HG03280 (cell line): ENCODE measurements around the gene PYGO1.
A peak's percentile ranks its signal among the peaks of the same experiment; 100 is the strongest.

Source experiments
- ATAC-seq: cut with Tn5 transposase; IDR thresholded peaks from one replicate; pipeline ENCODE4 v1.9.1; 2021; ENCODE audit warnings: mild to moderate bottlenecking, moderate library complexity; ENCODE audit not compliant: unreplicated experiment

The PYGO1 gene

GRCh38 chr15:55573224-55573623, 14.9 kb downstream of the PYGO1 start:
- no peak for ATAC-seq

DNA sequence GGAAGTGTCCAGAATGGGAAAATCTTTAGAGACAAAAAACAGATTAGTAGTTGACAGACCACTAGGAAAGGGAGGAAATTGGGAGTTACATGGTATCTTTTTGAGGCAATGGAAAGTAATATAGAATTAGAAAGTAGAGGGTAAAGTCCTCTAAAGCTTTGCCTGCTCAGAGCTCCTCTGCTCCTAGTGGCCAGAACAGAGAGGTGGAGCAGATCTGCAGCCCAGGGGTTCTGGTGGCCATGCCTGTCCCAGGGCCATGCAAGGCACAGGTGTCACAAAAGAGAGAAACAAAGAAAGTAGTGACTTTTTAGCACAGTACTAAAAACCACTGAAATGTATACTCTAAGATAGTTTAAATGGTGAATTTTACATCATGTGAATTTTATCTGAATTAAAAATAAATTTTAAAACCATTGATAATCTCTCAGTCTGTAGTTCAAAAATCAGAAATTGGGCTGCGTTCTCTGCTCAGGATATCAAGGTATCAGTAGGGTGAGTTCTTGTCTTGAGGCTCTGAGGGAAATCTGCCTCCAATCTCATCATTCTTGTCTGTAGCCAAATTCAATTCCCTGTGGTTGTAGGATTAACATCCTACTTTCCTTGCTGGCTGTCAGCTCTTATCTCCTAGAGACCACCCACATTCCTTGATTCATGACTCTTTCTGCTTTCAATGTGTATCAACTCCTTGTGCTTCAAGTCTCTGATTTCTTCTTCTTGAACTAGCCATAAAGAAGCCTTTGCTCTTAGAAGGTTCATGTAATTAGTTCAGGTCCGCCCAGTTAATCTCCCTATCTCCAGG, 23.6 kb downstream of the PYGO1 start:
- ATAC-seq = no peak

- no peak for ATAC-seq
Observed at GRCh38 chr15:55562601-55563000, 25.5 kb downstream of the PYGO1 start.

GRCh38 chr15:55555089-55555488, 33.1 kb downstream of the PYGO1 start:
- no peak for ATAC-seq

DNA sequence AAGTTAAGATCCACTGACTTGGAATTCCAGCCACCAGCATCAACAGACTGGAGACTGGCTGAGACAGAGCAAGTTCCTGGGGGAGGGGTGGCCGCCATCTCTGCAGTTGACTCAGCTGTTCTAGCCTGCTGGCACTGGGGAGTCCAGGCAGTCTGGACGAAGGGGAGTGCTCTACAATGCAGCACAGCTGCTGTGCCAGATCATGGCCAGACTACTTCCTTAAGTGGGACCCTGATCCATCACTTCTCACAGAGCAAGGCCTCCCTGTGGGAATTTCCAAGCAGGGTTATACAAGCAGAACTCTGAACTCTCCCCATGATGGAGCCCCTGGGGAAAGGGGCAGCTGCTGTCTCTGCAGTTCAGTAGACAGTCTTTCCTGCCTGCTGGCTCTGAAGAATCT, 35.2 kb downstream of the PYGO1 start:
- ATAC-seq = no peak

GRCh38 chr15:55552451-55552850, 35.7 kb downstream of the PYGO1 start:
- ATAC-seq = no peak

DNA sequence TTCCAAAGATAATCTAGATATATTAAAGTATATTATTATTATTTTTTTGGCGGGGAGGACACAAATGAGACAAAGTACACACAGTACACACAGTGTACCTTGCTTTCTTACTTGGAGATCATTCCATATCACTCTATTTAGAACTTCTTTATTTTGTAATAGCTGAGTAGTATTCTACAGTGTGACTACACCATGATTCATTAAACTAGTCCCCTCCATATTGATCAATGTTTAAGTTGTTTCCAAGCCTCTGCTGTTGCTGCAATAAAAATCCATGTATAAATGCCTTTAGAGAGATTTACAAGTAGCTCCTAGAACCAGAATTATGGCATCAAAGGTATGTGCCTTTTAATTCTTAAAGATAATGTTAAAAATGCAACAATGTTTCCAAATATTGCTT, 38.8 kb downstream of the PYGO1 start:
- no peak for ATAC-seq

DNA sequence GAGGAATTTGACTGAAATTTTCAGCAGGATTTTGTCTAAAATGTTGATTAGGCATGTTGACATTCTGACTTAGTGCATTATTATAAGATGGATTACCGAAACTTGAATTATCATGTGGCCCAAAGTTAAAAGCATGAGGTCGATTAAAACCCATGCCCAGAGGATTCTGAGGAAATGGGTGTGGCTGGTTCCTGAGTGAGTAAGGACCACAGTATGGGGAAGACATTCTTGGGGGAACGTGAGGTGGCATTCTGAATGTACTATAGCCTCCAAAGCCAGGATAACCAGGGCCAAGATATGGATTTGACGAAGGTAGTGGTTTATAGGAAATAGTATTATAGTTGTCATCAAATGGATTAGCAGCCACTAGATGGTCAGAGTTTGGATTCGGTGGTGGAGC, 41.4 kb downstream of the PYGO1 start:
- ATAC-seq = no peak

GRCh38 chr15:55535436-55535835, 52.7 kb downstream of the PYGO1 start:
- ATAC-seq = no peak

DNA sequence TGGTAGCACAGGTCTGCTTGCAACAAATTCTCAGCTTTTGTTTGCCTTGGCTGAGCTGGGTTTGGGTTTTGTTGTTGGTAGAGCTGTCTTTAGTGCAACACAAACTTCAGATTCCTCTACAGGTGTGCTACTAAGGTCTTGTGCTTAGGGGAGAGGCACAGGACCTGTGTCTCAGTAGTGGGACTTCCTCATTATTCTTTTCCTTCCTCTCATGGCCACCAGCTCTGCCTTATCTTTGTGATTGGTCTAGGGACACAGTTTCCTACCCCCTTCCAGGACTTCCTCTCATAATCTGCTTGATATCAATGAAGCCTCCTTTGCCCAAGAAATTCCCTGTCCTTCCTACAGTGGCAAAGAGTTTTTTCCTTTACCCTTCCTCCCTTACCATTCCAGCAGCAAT, 55.2 kb downstream of the PYGO1 start:
- ATAC-seq = no peak

GRCh38 chr15:55530861-55531313, 57.3 kb downstream of the PYGO1 start:
- ATAC-seq = no peak

GRCh38 chr15:55528812-55529211, 59.3 kb downstream of the PYGO1 start:
- ATAC-seq = no peak

- ATAC-seq = no peak
Observed at GRCh38 chr15:55527150-55527549, 61.0 kb downstream of the PYGO1 start.

DNA sequence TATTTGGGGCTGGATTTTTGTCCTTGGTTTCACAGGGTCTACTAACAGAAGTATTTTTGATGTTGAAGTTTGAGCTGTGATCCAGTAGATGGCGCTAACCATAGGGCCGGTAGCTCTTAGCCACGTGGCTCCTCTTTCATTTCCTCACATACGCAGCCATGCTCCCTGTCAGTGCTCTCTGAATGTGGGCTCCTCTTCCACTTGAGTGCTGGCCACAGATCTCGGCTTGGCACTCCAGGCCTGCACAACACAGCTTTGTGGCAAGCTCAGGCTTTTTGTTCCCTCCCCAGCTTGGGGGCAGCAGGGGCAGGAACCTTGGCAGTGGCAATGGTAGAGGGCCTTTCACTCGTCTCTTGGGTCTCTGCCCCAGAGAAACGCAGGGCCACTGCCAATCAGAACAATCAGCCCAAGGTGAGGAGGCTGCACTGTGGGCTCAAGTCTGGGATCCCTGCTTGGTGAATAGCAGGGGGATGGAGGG, 61.5 kb downstream of the PYGO1 start:
- peak; percentile 78 for ATAC-seq

DNA sequence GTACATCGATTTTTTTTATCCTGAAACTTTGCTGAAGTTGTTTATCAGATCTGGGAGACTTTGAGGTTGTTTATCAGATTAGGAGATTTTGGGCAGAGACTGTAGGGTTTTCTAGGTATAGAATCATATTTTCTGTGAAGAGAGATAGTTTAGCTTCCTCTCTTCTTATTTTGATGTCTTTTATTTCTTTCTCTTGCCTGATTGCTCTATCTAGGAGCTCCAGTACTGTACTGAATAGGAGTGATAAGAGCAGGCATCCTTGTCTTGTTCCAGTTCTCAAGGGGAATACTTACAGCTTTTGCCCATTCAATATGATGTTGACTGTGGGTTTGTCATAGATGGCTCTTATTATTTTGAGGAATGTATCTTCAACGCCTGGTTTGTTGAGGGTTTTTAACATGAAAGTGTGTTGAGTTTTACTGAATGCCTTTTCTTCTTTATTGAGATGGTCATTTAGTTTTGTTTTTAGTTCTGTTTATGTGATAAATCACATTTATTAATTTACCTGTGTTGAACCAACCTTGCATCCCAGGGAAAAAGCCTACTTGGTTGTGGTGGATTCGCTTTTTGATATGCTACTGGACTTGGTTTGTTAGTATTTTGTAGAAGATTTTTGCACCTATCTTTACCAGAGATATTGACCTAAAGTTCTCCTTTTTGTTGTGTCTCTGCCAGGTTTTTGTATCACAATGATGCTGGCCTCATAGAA, 65.2 kb downstream of the PYGO1 start:
- no peak for ATAC-seq

- no peak for ATAC-seq
Observed at GRCh38 chr15:55518641-55519040, 69.5 kb downstream of the PYGO1 start.

GRCh38 chr15:55518009-55518408, 70.1 kb downstream of the PYGO1 start:
- no peak for ATAC-seq

DNA sequence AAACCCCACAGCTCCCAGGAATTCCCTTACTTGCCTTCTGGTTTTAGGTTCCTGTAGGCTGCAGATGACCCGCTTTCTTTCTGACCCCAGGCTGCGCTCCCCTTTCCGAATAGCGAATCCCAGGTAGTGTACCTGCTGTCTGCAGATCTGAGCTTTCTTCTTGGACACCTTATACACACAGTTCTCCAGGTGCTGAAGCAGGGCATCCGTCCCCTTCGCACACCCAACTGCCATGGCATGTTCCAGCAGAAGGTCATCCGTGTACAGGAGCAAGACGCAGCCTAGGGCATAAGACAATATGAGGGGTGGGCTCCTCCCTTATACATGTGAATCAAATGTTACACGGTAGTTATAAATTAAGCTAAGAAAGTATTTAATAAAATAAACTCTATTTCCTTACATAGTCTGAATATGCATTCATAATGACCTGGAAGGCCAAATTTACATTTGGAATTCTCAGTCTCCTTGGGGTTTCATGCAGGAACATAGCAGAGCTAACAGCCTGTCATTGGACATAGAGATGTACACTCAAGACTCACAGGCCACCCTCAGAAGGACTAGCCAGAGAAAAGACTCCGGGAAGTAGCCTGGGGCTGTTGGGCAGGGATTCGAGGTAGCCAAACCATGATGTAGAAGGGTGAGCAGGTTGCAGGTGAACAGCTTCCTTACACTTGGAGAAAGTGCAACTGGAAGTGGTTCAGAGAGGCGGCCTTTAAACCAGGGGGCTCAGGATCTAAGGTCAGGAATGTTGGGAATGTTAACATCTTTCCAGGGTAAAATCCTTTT, 72.0 kb downstream of the PYGO1 start:
- ATAC-seq = no peak

DNA sequence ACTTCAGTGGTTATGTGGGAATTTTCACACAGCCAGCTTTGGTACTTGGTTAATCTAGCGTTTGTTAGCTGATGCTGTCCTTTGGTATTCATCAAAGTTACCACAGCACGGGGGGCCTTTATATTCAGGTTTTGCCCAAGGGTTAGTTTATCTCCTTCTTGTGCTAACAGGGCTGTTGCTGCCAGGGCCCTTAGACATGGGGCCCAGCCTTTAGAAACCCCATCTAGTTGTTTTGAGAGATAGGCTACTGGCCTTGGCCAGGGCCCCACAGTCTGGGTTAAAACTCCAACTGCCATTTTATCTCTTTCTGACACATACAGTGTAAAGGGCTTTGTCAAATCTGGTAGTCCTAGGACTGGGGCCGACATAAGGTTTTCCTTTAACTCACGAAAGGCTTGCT, 72.7 kb downstream of the PYGO1 start:
- ATAC-seq = no peak

DNA sequence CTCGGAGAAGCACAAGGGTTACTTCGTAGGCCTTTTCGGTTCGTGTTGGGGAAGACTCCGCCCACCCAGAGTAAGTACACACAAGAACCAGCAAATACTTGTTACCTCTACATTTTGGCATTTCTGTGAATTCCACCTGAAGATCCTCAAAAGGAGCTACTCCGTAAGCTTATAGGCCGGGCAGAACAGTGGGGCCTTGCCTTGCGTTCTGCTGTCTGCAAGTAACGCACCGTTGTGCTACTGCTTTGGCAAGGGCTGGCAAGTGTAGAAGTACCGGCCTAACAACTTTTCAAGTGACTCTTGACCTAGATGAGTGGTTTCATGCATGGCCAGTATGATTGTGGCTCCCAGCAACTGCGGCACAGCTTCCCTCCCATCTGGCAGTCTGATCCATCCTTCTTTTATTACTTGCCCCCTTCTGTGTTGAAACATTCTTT, 73.7 kb downstream of the PYGO1 start:
- ATAC-seq = no peak
